SU-DHL-6 (cell line): Measurements from ENCODE around the gene SLC5A11.

Experiments used
- CTCF ChIP-seq: fragments of 200-600 bp; sonication (generic); IDR thresholded peaks from one replicate; pipeline ENCODE4 v1.5.1; 2017; ENCODE audit warnings: antibody characterized with exemption, mild to moderate bottlenecking, low read length, moderate library complexity; ENCODE audit not compliant: insufficient read depth, poor library complexity, severe bottlenecking
- EZH2phosphoT487 ChIP-seq: fragments of 200-600 bp; sonication (generic), shearing (Covaris generic); conservative IDR thresholded peaks from 2 replicates; pipeline ENCODE4 v1.6.1; 2018; ENCODE audit warnings: mild to moderate bottlenecking, antibody characterized with exemption, low read length, moderate library complexity, mixed read lengths

DNA sequence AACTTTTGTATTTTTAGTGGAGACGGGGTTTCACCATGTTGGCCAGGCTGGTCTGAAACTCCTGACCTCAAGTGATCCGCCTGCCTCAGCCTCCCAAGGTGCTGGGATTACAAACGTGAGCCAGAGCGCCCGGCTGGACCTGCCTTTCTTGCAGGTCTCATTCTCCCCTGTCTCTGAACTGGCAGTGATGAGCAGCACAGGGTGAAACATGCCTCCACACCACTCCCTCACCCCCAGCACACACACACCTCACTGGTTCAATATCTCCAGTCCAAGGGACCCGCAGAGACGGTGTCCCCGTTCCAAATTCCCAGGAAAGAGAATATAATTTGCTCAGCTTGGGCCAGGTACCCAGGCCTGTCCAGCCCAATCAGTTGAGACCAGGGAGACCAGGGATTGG, 23.3 kb downstream of the SLC5A11 start:
- TF ChIP-seq CTCF (no peak), EZH2phosphoT487 (no peak)
